ENCODE measurements around the gene PTPRD.
"Not testable (repeated sequence)": the region's sequence is repeated elsewhere in the genome, so short reads cannot be mapped to it uniquely, and the experiment has no call there.

Gene PTPRD

GRCh38 chr9:8978334-8978733, 1634.5 kb downstream of the PTPRD start:
- TF ChIP-seq POLR2AphosphoS5 (IDR thresholded peaks at IDR 0.05; ENCODE audit: low read depth, low read length) (no peak), TAF1 (IDR thresholded peaks at IDR 0.05; ENCODE audit: borderline replicate concordance, low read depth, low read length) (no peak), POLR2A (IDR thresholded peaks at IDR 0.05; ENCODE audit: low read depth, low read length) (no peak)
- FAIRE-seq: no peak
- DNase-seq (ENCODE audit: insufficient read length): no peak

- FAIRE-seq; DNase-seq (ENCODE audit: insufficient read length): not testable (repeated sequence)
Observed at GRCh38 chr9:8968350-8968749, 1644.5 kb downstream of the PTPRD start.

- no peak for DNase-seq (ENCODE audit: insufficient read length)
- TF ChIP-seq POLR2A (IDR thresholded peaks at IDR 0.05; ENCODE audit: low read depth, low read length): no peak
- TF ChIP-seq TAF1 (IDR thresholded peaks at IDR 0.05; ENCODE audit: borderline replicate concordance, low read depth, low read length): no peak
- no peak for TF ChIP-seq POLR2AphosphoS5 (IDR thresholded peaks at IDR 0.05; ENCODE audit: low read depth, low read length)
- no peak for FAIRE-seq
Observed at GRCh38 chr9:8963885-8964284, 1648.9 kb downstream of the PTPRD start.

GRCh38 chr9:8962084-8962483, 1650.7 kb downstream of the PTPRD start:
- FAIRE-seq: no peak
- TF ChIP-seq TAF1 (IDR thresholded peaks at IDR 0.05; ENCODE audit: borderline replicate concordance, low read depth, low read length) (no peak), POLR2AphosphoS5 (IDR thresholded peaks at IDR 0.05; ENCODE audit: low read depth, low read length) (no peak), POLR2A (IDR thresholded peaks at IDR 0.05; ENCODE audit: low read depth, low read length) (no peak)
- DNase-seq (ENCODE audit: insufficient read length): no peak

GRCh38 chr9:8961186-8961851, 1651.5 kb downstream of the PTPRD start:
- FAIRE-seq: no peak
- no peak for DNase-seq (ENCODE audit: insufficient read length)

GRCh38 chr9:8960254-8960653, 1652.5 kb downstream of the PTPRD start:
- no peak for TF ChIP-seq POLR2AphosphoS5 (IDR thresholded peaks at IDR 0.05; ENCODE audit: low read depth, low read length)
- no peak for TF ChIP-seq POLR2A (IDR thresholded peaks at IDR 0.05; ENCODE audit: low read depth, low read length)
- no peak for TF ChIP-seq TAF1 (IDR thresholded peaks at IDR 0.05; ENCODE audit: borderline replicate concordance, low read depth, low read length)
- no peak for DNase-seq (ENCODE audit: insufficient read length)
- FAIRE-seq: no peak

More at GRCh38 chr9:8961186-8961851, 1651.5 kb downstream of the PTPRD start:
- TF ChIP-seq POLR2A (IDR thresholded peaks at IDR 0.05; ENCODE audit: low read depth, low read length) (no peak), TAF1 (IDR thresholded peaks at IDR 0.05; ENCODE audit: borderline replicate concordance, low read depth, low read length) (no peak), POLR2AphosphoS5 (IDR thresholded peaks at IDR 0.05; ENCODE audit: low read depth, low read length) (no peak)

- TF ChIP-seq POLR2AphosphoS5 (IDR thresholded peaks at IDR 0.05; ENCODE audit: low read depth, low read length) (no peak), POLR2A (IDR thresholded peaks at IDR 0.05; ENCODE audit: low read depth, low read length) (no peak), TAF1 (IDR thresholded peaks at IDR 0.05; ENCODE audit: borderline replicate concordance, low read depth, low read length) (no peak)
- no peak for FAIRE-seq
- no peak for DNase-seq (ENCODE audit: insufficient read length)
Observed at GRCh38 chr9:8958358-8958757, 1654.4 kb downstream of the PTPRD start.

- DNase-seq (ENCODE audit: insufficient read length): no peak
- no peak for FAIRE-seq
- TF ChIP-seq TAF1 (IDR thresholded peaks at IDR 0.05; ENCODE audit: borderline replicate concordance, low read depth, low read length) (no peak), POLR2AphosphoS5 (IDR thresholded peaks at IDR 0.05; ENCODE audit: low read depth, low read length) (no peak), POLR2A (IDR thresholded peaks at IDR 0.05; ENCODE audit: low read depth, low read length) (no peak)
Observed at GRCh38 chr9:8955315-8955714, 1657.5 kb downstream of the PTPRD start.

GRCh38 chr9:8946461-8946860, 1666.3 kb downstream of the PTPRD start:
- no peak for DNase-seq (ENCODE audit: insufficient read length)
- FAIRE-seq: no peak

GRCh38 chr9:8943392-8943791, 1669.4 kb downstream of the PTPRD start:
- no peak for TF ChIP-seq TAF1 (IDR thresholded peaks at IDR 0.05; ENCODE audit: borderline replicate concordance, low read depth, low read length)
- no peak for TF ChIP-seq POLR2AphosphoS5 (IDR thresholded peaks at IDR 0.05; ENCODE audit: low read depth, low read length)
- no peak for TF ChIP-seq POLR2A (IDR thresholded peaks at IDR 0.05; ENCODE audit: low read depth, low read length)
- FAIRE-seq (no peak), DNase-seq (ENCODE audit: insufficient read length) (no peak)

More at GRCh38 chr9:8946461-8946860, 1666.3 kb downstream of the PTPRD start:
- no peak for TF ChIP-seq POLR2AphosphoS5 (IDR thresholded peaks at IDR 0.05; ENCODE audit: low read depth, low read length)
- no peak for TF ChIP-seq TAF1 (IDR thresholded peaks at IDR 0.05; ENCODE audit: borderline replicate concordance, low read depth, low read length)
- TF ChIP-seq POLR2A (IDR thresholded peaks at IDR 0.05; ENCODE audit: low read depth, low read length): no peak

- DNase-seq (ENCODE audit: insufficient read length) (no peak), FAIRE-seq (no peak)
- no peak for TF ChIP-seq POLR2AphosphoS5 (IDR thresholded peaks at IDR 0.05; ENCODE audit: low read depth, low read length)
- no peak for TF ChIP-seq POLR2A (IDR thresholded peaks at IDR 0.05; ENCODE audit: low read depth, low read length)
- no peak for TF ChIP-seq TAF1 (IDR thresholded peaks at IDR 0.05; ENCODE audit: borderline replicate concordance, low read depth, low read length)
Observed at GRCh38 chr9:8940650-8941049, 1672.2 kb downstream of the PTPRD start.

- TF ChIP-seq TAF1 (IDR thresholded peaks at IDR 0.05; ENCODE audit: borderline replicate concordance, low read depth, low read length): no peak
- TF ChIP-seq POLR2A (IDR thresholded peaks at IDR 0.05; ENCODE audit: low read depth, low read length): no peak
- no peak for TF ChIP-seq POLR2AphosphoS5 (IDR thresholded peaks at IDR 0.05; ENCODE audit: low read depth, low read length)
- FAIRE-seq (no peak), DNase-seq (ENCODE audit: insufficient read length) (no peak)
Observed at GRCh38 chr9:8926461-8926860, 1686.3 kb downstream of the PTPRD start.

Measured in GM12892 (cell line).